SK-N-MC (cell line): ENCODE measurements around the gene ZNRF3.

Source experiments
- EZH2 ChIP-seq: fragments of 200-600 bp; sonication (generic); IDR thresholded peaks from one replicate; pipeline ENCODE4 v1.6.1; 2017; ENCODE audit warnings: antibody characterized with exemption
- POLR2AphosphoS5 ChIP-seq: IDR thresholded peaks from 2 replicates; pipeline ENCODE4 v1.6.1; 2012; ENCODE audit warnings: mild to moderate bottlenecking, low read depth, low read length, borderline replicate concordance

- TF ChIP-seq EZH2 (no peak), POLR2AphosphoS5 (no peak)
Observed at GRCh38 chr22:29012101-29012433, 128.7 kb downstream of the ZNRF3 start.
